Fibroblast of lung (primary cell): Measurements from ENCODE around the gene SRSF2. TPM values are rescaled to one million over a fixed set of nuclear protein-coding genes. Genes with fewer than 3 reads are reported as not detected.

Source experiments
- DNase-seq, 2 donors: peaks; one replicate each; pipeline versions ENCODE4 v3.0.0 to v3.0.0-alpha.2; 2010; ENCODE audit warnings: low read depth in 2 of 2
- H2AFZ ChIP-seq: 2 replicates; pipeline ENCODE4 v1.5.1; 2012; ENCODE audit warnings: low read length, control low read depth, inconsistent platforms
- H3K27ac ChIP-seq: 2 replicates; pipeline ENCODE4 v1.5.1; 2011; ENCODE audit warnings: low read length, control low read depth; ENCODE audit not compliant: insufficient read depth
- H3K27me3 ChIP-seq: 2 replicates; pipeline ENCODE4 v1.5.1; 2011; ENCODE audit warnings: mild to moderate bottlenecking, low read length; ENCODE audit not compliant: control insufficient read depth, insufficient read depth
- H3K36me3 ChIP-seq: 2 replicates; pipeline ENCODE4 v1.5.1; 2011; ENCODE audit warnings: low read length; ENCODE audit not compliant: control insufficient read depth, insufficient read depth
- H3K4me1 ChIP-seq: 2 replicates; pipeline ENCODE4 v1.5.1; 2011; ENCODE audit warnings: low read length; ENCODE audit not compliant: control insufficient read depth, insufficient read depth; ENCODE audit errors: extremely low read depth
- H3K4me2 ChIP-seq: 2 replicates; pipeline ENCODE4 v1.5.1; 2011; ENCODE audit warnings: low read length, control low read depth; ENCODE audit not compliant: insufficient read depth; ENCODE audit errors: extremely low read depth
- H3K4me3 ChIP-seq, 4 experiments: fragments of 200-600 bp in 1 of 4; sonication (generic) in 1 of 4; replicated peaks in 1 of 4; 2 replicates each; pipeline ENCODE4 v1.5.1; 2011 to 2016; ENCODE audit warnings: low read length in 4 of 4, low read depth in 3 of 4, mild to moderate bottlenecking in 3 of 4, control low read depth in 2 of 4, inconsistent platforms in 1 of 4, mixed read lengths in 1 of 4; ENCODE audit not compliant: insufficient read depth in 1 of 4; ENCODE audit errors: control extremely low read depth in 1 of 4
- H3K79me2 ChIP-seq: 2 replicates; pipeline ENCODE4 v1.5.1; 2012; ENCODE audit warnings: mild to moderate bottlenecking, low read length, inconsistent platforms; ENCODE audit not compliant: control insufficient read depth, insufficient read depth
- H3K9ac ChIP-seq: 2 replicates; pipeline ENCODE4 v1.5.1; 2011; ENCODE audit warnings: mild to moderate bottlenecking, low read length, control low read depth; ENCODE audit not compliant: insufficient read depth
- H3K9me3 ChIP-seq: 2 replicates; pipeline ENCODE4 v1.5.1; 2012; ENCODE audit warnings: low read depth, low read length; ENCODE audit not compliant: control insufficient read depth, insufficient read depth
- H4K20me1 ChIP-seq: 2 replicates; pipeline ENCODE4 v1.5.1; 2011; ENCODE audit warnings: low read length; ENCODE audit not compliant: control insufficient read depth, insufficient read depth; ENCODE audit errors: extremely low read depth
- CTCF ChIP-seq, 2 donors: IDR thresholded peaks in 1 of 2; conservative IDR thresholded peaks in 1 of 2; 1 replicate in 1 of 2; 2 replicates in 1 of 2; pipeline ENCODE4 v1.5.1; 2011 to 2012; ENCODE audit warnings: low read length in 2 of 2, control low read depth in 1 of 2, inconsistent platforms in 1 of 2, low read depth in 1 of 2, mild to moderate bottlenecking in 1 of 2
- EZH2 ChIP-seq: IDR thresholded peaks from 2 replicates; pipeline ENCODE4 v1.5.1; 2012; ENCODE audit warnings: low read length, control low read depth, mild to moderate bottlenecking; ENCODE audit errors: missing control alignments
- polyA plus RNA-seq, 2 donors: library from polyadenylated mRNA; depleted of rRNA in 1 of 2; stranded (reverse) in 1 of 2; unstranded in 1 of 2; fragments of >200 nt; gene quantifications; 2 replicates each; pipeline ENCODE4 v1.2.1, GENCODE V29; 2011 to 2012; ENCODE audit warnings: missing spikeins in 1 of 2
- total RNA-seq: library from RNA; depleted of rRNA; stranded (reverse); fragments of >200 nt; gene quantifications from 2 replicates; pipeline ENCODE4 v1.2.1, GENCODE V29; 2014

Gene SRSF2
- total and polyA plus RNA-seq, 2 donors (not counting 1 experiment from before 2014, with no cell fraction given): 77.5 to 203 TPM

GRCh38 chr17:76684756-76685155 is 52.4 kb downstream of the SRSF2 start:
- no peaks in the 10 kb centered on the region for H3K9me3 ChIP-seq
- H3K9ac ChIP-seq: no peak overlapping the region
- no peaks in the 10 kb centered on the region for H3K27me3 ChIP-seq
- DNase-seq: no peak
- H3K36me3 ChIP-seq: peaks cover 18% of the 10 kb centered on the region
- H3K27ac ChIP-seq: no peak overlapping the region
- H3K4me1 ChIP-seq: peaks cover 20% of the 10 kb centered on the region
- no peak overlapping the region for H3K4me2 ChIP-seq
- H3K79me2 ChIP-seq: peaks cover 5% of the 10 kb centered on the region
- no peak overlapping the region for H3K4me3 ChIP-seq
- no peaks in the 10 kb centered on the region for H4K20me1 ChIP-seq
- TF ChIP-seq CTCF (conservative IDR thresholded peaks at IDR 0.05 in 1 of 2, IDR thresholded peaks at IDR 0.05 in 1 of 2; ENCODE audit: low read depth in 1 of 2, low read length in 2 of 2) (no peak), EZH2 (no peak)
- H2AFZ ChIP-seq: no peak overlapping the region

Other genes starting within 250 kb of the SRSF2 start
- 3.9 and 5.1 TPM in 2 replicates for gene RHBDF2, start 235.9 kb downstream of the SRSF2 start, total RNA-seq
- gene RHBDF2, start 235.9 kb downstream of the SRSF2 start, polyA plus RNA-seq: 0.94 and 1.7 TPM in 2 replicates
- 12.4 and 19.5 TPM in 2 replicates for gene CYGB, start 199.6 kb downstream of the SRSF2 start, total RNA-seq
- gene CYGB, start 199.6 kb downstream of the SRSF2 start, polyA plus RNA-seq: 9.1 and 10.0 TPM in 2 replicates
- gene PRCD, start 197.3 kb downstream of the SRSF2 start, total RNA-seq: 4.1 and 4.3 TPM in 2 replicates
- gene PRCD, start 197.3 kb downstream of the SRSF2 start, polyA plus RNA-seq: 0.72 and 0.89 TPM in 2 replicates
- 0.83 and 1.0 TPM in 2 replicates for gene ST6GALNAC2, start 151.5 kb downstream of the SRSF2 start, total RNA-seq
- gene ST6GALNAC2, start 151.5 kb downstream of the SRSF2 start, polyA plus RNA-seq: 0.42 and 1.3 TPM in 2 replicates
- gene ST6GALNAC1, start 93.6 kb downstream of the SRSF2 start, total RNA-seq: not detected in 2 replicates
- gene ST6GALNAC1, start 93.6 kb downstream of the SRSF2 start, polyA plus RNA-seq: not detected in 2 replicates
- 127 and 142 TPM in 2 replicates for gene MXRA7, start 26.4 kb downstream of the SRSF2 start, total RNA-seq
- 215 and 307 TPM in 2 replicates for gene MXRA7, start 26.4 kb downstream of the SRSF2 start, polyA plus RNA-seq
- gene JMJD6, start 10.7 kb downstream of the SRSF2 start, total RNA-seq: 13.6 and 16.2 TPM in 2 replicates
- 16.5 and 17.7 TPM in 2 replicates for gene JMJD6, start 10.7 kb downstream of the SRSF2 start, polyA plus RNA-seq
- 21.1 and 26.4 TPM in 2 replicates for gene METTL23, start 10.5 kb downstream of the SRSF2 start, total RNA-seq
- gene METTL23, start 10.5 kb downstream of the SRSF2 start, polyA plus RNA-seq: 34.5 and 35.1 TPM in 2 replicates
- gene MFSD11, start 788 bp upstream of the SRSF2 start, total RNA-seq: 15.7 and 31.4 TPM in 2 replicates
- gene MFSD11, start 788 bp upstream of the SRSF2 start, polyA plus RNA-seq: 20.1 and 22.4 TPM in 2 replicates
- 0.17 and 0.26 TPM in 2 replicates for gene MGAT5B, start 131.1 kb upstream of the SRSF2 start, total RNA-seq
- gene MGAT5B, start 131.1 kb upstream of the SRSF2 start, polyA plus RNA-seq: 0.09 and 0.35 TPM in 2 replicates